Measurements from ENCODE around the gene TNNI2. TPM values are rescaled to one million over a fixed set of nuclear protein-coding genes. Genes with fewer than 3 reads are reported as not detected.

The TNNI2 gene
- total RNA-seq, 4 donors from 2014 or later = 1.0 TPM; not detected in 3

DNA sequence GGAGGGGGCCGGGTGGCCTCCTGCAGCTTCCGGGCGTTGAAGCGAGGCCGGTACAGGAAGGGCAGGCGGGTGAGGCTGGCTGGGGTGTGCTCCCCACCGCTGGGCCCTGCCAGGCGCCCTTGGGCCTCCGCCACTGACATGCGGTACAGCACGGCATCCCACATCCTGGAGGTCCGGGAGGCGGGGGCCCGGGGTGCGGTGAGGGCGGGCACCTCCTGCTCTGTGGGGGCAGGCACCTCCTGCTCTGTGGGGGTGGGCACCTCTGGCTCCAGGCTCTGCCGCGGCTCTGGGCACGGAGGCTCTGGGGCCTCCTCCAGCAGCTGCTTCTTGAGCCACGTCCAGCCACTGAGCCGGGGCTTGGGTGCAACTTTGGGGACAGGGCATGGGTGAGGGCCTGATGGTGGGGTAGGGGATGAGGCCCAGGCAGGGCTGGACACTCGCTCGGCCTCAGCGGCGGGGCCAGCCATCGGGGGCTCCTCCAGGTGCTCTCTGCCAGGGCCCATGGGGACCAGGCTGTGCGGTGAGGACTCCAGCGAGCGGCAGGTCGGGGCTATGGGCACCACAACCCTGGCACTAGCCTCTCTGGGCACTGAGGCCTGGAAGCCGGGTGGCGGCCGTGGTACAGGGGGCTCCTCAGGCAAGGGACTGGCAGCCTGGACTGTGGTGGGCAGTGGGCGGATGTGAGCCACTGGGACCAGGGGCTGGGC, 50.6 kb downstream of the TNNI2 start:
- no peaks in the 10 kb centered on the region for H3K9me3 ChIP-seq
- TF ChIP-seq POLR2A (IDR thresholded peaks at IDR 0.05) (no peak), POLR2AphosphoS5 (IDR thresholded peaks at IDR 0.05) (no peak), EP300 (IDR thresholded peaks at IDR 0.05) (no peak)
- TF ChIP-seq, protein P1, sequence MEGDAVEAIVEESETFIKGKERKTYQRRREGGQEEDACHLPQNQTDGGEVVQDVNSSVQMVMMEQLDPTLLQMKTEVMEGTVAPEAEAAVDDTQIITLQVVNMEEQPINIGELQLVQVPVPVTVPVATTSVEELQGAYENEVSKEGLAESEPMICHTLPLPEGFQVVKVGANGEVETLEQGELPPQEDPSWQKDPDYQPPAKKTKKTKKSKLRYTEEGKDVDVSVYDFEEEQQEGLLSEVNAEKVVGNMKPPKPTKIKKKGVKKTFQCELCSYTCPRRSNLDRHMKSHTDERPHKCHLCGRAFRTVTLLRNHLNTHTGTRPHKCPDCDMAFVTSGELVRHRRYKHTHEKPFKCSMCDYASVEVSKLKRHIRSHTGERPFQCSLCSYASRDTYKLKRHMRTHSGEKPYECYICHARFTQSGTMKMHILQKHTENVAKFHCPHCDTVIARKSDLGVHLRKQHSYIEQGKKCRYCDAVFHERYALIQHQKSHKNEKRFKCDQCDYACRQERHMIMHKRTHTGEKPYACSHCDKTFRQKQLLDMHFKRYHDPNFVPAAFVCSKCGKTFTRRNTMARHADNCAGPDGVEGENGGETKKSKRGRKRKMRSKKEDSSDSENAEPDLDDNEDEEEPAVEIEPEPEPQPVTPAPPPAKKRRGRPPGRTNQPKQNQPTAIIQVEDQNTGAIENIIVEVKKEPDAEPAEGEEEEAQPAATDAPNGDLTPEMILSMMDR (IDR thresholded peaks at IDR 0.05) = no peak
- H3K27ac ChIP-seq = peak overlapping the region in 1 of 4 donors; percentile 30
- no peak overlapping the region for H3K4me3 ChIP-seq
- peaks cover 0 to 16% (median 0%) of the 10 kb centered on the region in 3 donors for H3K4me1 ChIP-seq
- no peak for ATAC-seq
- peaks cover 0 to 44% of the 10 kb centered on the region in 2 donors for H3K36me3 ChIP-seq
- WGBS, 2 donors (ENCODE audit: low coverage in 1 of 2) = no CpG with 5 or more reads among the region's 34 CpGs
- peaks cover 18% of the 10 kb centered on the region for H3K27me3 ChIP-seq

GRCh38 chr11:1889941-1890855, 51.4 kb downstream of the TNNI2 start:
- peaks cover 0 to 16% (median 0%) of the 10 kb centered on the region in 3 donors for H3K4me1 ChIP-seq
- H3K9me3 ChIP-seq = no peaks in the 10 kb centered on the region
- no peak overlapping the region for H3K4me3 ChIP-seq
- no peak for ATAC-seq
- H3K27me3 ChIP-seq = peaks cover 18% of the 10 kb centered on the region
- 66 to 94% methylated on average over 3 to 6 of the region's 33 CpGs for WGBS, 2 donors (ENCODE audit: low coverage in 1 of 2)
- peaks cover 0 to 36% of the 10 kb centered on the region in 2 donors for H3K36me3 ChIP-seq
- H3K27ac ChIP-seq = peak overlapping the region in 1 of 4 donors; percentile 30
- no peak for TF ChIP-seq EP300 (IDR thresholded peaks at IDR 0.05)

Small RNA genes within 50 kb of the gene (small RNA-seq; reads per million reads assigned to genes)
- gene AC051649.1 = 0 reads per million in 4 donors
- 0 reads per million in 4 donors for gene MIR4298

Other genes starting within 250 kb of the TNNI2 start
- gene KRTAP5-2, start 240.7 kb upstream of the TNNI2 start, total RNA-seq = not detected
- gene KRTAP5-3, start 230.5 kb upstream of the TNNI2 start, total RNA-seq = not detected
- not detected for gene KRTAP5-4, start 216.8 kb upstream of the TNNI2 start, total RNA-seq
- not detected for gene KRTAP5-5, start 209.2 kb upstream of the TNNI2 start, total RNA-seq
- not detected for gene KRTAP5-6, start 141.8 kb upstream of the TNNI2 start, total RNA-seq
- under 1 TPM in 3 of 4 donors, not detected in 1; 0.13 to 0.85 (median 0.31) TPM for gene IFITM10, start 88.4 kb upstream of the TNNI2 start, total RNA-seq
- gene CTSD, start 75.1 kb upstream of the TNNI2 start, total RNA-seq = 100 to 1,000 TPM; 182 to 290 (median 238) TPM
- 1 to 10 TPM in 1 of 4 donors, not detected in 3; 2.2 TPM for gene SYT8, start 4.0 kb upstream of the TNNI2 start, total RNA-seq
- gene LSP1, start 14.1 kb downstream of the TNNI2 start, total RNA-seq = 100 to 1,000 TPM in 1 of 4 donors, 10 to 100 TPM in 3; 13.4 to 133 (median 47.7) TPM
- not detected for gene PRR33, start 52.9 kb downstream of the TNNI2 start, total RNA-seq
- gene TNNT3, start 80.7 kb downstream of the TNNI2 start, total RNA-seq = 1 to 10 TPM; 1.7 to 4.3 (median 2.5) TPM
- 100 to 1,000 TPM in 2 of 4 donors, 10 to 100 TPM in 2; 87.0 to 132 (median 106) TPM for gene MRPL23, start 108.4 kb downstream of the TNNI2 start, total RNA-seq
- gene H19, start 158.9 kb downstream of the TNNI2 start, total RNA-seq = 100 to 1,000 TPM in 3 of 4 donors, 10 to 100 TPM in 1; 77.5 to 429 (median 399) TPM

Data from gastroesophageal sphincter (tissue), 4 donors.